AG10803 (cell line): Measurements from ENCODE around the gene HOXB5.

Experiments
- DNase-seq: peaks from one replicate; pipeline ENCODE4 v3.0.0; 2010; ENCODE audit warnings: low read depth
- H3K4me3 ChIP-seq: 2 replicates; pipeline ENCODE4 v1.5.1; 2011; ENCODE audit warnings: mild to moderate bottlenecking, low read length, control low read depth
- TF ChIP-seq, protein P1 (sequence below): conservative IDR thresholded peaks from 2 replicates; pipeline ENCODE4 v1.5.1; 2011; ENCODE audit warnings: mild to moderate bottlenecking, low read length, control low read depth, inconsistent platforms

Gene HOXB5

DNA sequence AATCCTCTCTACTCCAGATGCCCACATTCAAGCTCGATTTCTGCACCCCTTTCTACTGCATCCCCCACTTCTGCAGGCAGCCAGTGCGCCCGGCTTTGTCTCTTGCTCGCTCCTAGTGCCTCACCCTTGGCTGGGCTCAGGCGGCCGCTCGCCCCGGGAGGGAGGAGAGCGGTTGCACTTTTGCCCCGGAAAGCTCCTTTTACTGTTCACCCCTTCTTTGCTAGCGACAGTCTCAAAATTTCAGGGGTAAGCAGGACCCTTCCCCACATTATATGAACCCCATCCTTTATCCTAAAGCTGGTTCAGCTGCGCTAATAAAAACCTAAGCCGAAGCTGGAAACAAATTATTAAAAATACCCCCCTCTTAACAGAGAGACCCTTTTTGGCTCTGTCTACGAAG, 1.0 kb downstream of the HOXB5 start:
- DNase-seq, result no peak
- H3K4me3 ChIP-seq, result peak overlapping the region; percentile 82
- TF ChIP-seq, protein P1, sequence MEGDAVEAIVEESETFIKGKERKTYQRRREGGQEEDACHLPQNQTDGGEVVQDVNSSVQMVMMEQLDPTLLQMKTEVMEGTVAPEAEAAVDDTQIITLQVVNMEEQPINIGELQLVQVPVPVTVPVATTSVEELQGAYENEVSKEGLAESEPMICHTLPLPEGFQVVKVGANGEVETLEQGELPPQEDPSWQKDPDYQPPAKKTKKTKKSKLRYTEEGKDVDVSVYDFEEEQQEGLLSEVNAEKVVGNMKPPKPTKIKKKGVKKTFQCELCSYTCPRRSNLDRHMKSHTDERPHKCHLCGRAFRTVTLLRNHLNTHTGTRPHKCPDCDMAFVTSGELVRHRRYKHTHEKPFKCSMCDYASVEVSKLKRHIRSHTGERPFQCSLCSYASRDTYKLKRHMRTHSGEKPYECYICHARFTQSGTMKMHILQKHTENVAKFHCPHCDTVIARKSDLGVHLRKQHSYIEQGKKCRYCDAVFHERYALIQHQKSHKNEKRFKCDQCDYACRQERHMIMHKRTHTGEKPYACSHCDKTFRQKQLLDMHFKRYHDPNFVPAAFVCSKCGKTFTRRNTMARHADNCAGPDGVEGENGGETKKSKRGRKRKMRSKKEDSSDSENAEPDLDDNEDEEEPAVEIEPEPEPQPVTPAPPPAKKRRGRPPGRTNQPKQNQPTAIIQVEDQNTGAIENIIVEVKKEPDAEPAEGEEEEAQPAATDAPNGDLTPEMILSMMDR, result no peak

DNA sequence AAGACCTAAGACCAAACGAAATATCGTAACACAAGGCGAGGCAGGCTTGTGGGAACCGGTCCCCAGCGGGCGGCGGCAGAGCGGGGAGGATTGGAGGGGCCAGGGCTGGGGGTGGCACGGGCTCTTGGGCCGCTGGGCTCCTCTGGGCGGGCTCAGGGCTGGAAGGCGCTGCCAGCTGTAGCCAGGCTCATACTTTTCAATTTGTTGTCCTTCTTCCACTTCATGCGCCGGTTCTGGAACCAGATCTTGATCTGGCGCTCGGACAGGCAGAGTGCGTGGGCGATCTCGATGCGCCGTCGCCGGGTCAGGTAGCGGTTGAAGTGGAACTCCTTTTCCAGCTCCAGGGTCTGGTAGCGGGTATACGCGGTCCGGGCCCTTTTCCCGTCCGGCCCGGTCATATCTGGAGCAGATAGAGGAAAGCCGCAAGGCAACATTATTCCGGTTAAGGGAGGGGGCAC, 1.5 kb downstream of the HOXB5 start:
- H3K4me3 ChIP-seq, result peak overlapping the region; percentile 82
- DNase-seq, result no peak
- TF ChIP-seq, protein P1, result no peak

DNA sequence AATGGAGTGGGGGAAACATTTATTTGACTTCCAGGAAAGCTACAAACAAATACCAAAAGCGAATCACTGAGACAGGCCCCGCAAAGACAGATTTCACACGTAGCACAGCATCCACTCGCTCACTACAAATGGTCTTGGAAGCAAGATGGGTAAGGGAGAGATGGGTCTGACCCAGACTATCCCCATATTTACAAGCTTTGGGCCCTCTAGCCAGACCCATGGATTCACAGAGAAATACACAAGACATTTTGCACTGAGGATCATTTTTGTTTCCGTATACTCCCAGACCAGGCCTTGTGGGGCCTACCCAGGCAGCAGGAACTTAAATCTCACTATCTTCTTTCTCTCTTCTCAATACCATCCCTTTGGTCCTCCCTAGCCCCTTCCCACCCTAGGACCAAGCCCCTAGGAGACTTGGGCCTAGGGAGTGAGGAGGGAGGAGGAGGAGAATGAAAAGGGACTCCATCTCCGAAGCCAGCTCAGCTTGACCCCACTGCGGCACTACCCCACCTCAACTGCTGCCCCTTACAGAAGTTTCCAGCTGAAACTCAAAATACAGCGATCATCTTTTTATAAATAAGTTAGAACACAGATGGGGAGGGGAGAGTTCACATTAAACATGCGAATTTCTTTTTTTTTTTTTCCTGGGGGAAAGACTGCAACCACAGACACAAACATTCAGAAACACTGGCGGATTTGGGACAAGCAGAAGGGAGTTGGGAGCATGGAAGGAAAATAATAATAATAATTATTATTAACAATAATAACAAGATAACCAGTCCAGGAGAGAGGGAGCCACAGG, 2.1 kb downstream of the HOXB5 start:
- TF ChIP-seq, protein P1, result no peak
- H3K4me3 ChIP-seq, result peak overlapping the region; percentile 82
- no peak for DNase-seq

DNA sequence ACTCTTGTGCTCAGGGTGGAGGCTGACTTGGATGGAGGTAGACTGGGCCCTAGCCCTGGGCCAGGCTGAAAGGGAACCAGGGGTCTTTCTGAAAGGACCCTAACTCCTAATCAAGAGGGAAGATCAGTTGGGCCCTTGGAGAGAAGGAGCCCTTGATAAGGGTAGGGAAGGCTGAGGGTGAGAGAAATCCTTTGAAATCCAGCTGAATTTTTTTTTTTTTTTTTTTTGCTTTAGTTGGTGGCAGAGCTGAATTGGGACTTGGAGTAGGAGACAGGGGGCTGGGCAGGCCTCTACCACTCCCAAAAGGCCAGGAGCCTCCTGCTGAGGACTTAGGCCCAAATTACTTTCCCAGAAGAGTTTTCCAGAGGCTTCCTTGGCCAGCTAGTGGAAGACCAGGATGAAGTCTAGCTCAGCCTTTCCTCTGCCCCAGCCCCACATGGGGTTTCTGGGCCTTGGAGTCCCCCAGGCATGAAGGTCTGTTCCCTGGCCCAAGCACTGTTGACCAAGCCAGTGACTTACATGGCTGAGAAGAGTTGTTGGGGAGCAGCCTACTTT, 2.9 kb downstream of the HOXB5 start:
- TF ChIP-seq, protein P1, result no peak
- peak overlapping the region; percentile 82 for H3K4me3 ChIP-seq
- no peak for DNase-seq

DNA sequence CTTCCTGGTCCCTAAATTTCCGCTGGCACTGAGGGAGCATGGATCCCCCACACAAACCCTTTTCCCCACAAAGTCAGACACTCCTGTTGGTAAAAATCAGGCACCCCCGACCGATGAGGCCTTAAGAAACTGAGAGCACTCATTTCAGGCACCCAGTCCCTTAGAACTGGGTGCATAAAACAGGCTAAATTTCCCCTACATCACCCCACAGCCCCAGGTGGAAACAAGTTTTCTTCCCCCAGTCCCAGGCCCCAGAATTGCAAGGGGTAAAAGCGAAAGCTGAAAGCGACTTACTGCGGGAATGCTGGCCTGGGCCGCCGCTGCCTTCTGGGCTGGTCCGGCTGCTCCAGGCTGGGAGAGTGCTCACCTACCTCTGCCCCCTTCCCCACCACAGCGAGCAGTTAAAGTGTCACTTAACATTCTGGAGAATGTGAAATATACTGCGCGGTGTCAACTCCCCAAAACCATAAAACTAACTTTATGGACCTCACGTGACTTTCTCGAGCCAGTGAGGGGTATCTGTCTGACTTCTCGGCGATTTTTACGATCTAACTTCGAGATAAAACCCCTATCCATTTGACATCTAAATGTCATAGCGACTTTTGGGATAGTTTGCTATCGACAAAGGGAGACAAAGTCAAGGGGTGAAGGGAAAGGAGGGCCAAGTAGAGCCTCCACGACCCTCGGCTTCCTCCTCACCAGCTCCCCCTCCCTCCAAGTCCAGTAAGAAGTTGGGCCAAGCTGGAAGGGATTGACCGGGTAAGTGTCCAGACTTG, 3.6 kb downstream of the HOXB5 start, which contains the start of gene HOXB3:
HOXB3 (minus strand) TSS at position 411 of the 776 bp plus-strand sequence. CDS start 37,767 bp downstream, outside the sequence.
- peak within 1 kb of the TSS; percentile 82 for H3K4me3 ChIP-seq
- TF ChIP-seq, protein P1, result no peak
- peak; percentile 88 for DNase-seq

DNA sequence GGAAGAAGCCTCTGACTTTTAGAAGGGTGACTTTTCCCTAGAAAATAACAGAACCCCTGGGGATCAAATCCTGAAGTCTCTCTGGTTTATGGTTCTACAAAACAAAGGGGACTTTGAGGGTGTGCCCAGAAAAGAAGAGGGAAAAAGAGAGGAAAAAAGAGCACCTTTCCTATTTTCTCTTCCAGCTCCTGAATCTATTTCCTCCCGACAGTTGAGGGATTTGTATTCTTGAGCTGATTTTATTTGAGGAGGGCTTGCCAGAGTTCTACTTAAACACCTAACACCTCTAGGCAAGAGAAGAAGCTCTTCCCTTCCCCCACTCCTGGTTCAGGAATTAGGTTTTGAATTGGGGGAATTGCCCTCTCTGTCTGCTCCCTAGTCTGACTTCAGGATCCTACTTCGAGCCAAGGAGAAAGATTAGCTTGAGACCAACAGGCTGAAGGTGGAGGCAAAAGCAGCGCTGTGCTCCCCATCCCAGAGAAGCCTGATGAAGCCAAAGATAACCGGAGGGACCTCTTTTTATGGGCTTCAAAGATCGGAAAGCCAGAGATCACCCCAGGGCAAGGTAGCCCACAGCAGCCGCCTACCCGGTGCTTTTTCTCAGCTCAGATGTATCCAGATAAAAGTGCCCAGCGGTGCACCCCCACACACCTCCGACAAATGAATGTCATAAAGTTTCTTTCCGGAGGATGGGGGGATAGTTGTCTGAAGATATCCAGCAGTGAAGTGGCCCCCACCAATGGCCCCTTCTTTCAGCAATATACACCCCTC, 4.3 kb downstream of the HOXB5 start:
- H3K4me3 ChIP-seq, result peak overlapping the region; percentile 82
- TF ChIP-seq, protein P1, result no peak
- no peak for DNase-seq
